Sciatic nerve (tissue), 2 donors: ENCODE measurements around the gene TSPO. TPM values are rescaled to one million over a fixed set of nuclear protein-coding genes. Genes with fewer than 3 reads are reported as not detected.

Experiments
- ATAC-seq: fragments of 200-7000 bp; cut with Tn5 transposase; one replicate; pipeline ENCODE4 v1.9.1; 2020; ENCODE audit warnings: mild to moderate bottlenecking, moderate library complexity
- DNase-seq: peaks from one replicate; pipeline ENCODE4 v3.0.0-alpha.2; 2020; ENCODE audit warnings: low spot score
- intact Hi-C: fragments of 100-400 bp; cut with DNase I; formaldehyde crosslinking; loops from one replicate; pipeline ENCODE4 v1.14.2; 2022
- total RNA-seq: library from RNA; stranded (reverse); fragmentation: NEBNext Ultra II Directional; extraction: Animal tissue kit (Norgen Biotek cat#: 25700); gene quantifications from one replicate; pipeline ENCODE4 v1.2.1, GENCODE V29; 2021
- donor health status: DM: no; HTN: no; CAD: no.
- donor health status: DM: no; HTN: no; CAD: no.

TSPO gene
- total RNA-seq, 1 donor from 2014 or later, result 94.6 TPM

GRCh38 chr22:43208703-43209522, 57.6 kb downstream of the TSPO start:
- intact Hi-C loops, result no loop called here
- ATAC-seq, result no peak
- no peak for DNase-seq

GRCh38 chr22:43209523-43209890, 58.1 kb downstream of the TSPO start:
- no peak for ATAC-seq
- no peak for DNase-seq

GRCh38 chr22:43209971-43210370, 58.6 kb downstream of the TSPO start:
- ATAC-seq, result no peak
- no peak for DNase-seq
- intact Hi-C loops, result no loop called here

More at GRCh38 chr22:43209523-43209890, 58.1 kb downstream of the TSPO start:
- intact Hi-C loops, result no loop called here

GRCh38 chr22:43210631-43211515, 59.5 kb downstream of the TSPO start:
- ATAC-seq (no peak), DNase-seq (no peak)
- intact Hi-C loops, result no loop called here

GRCh38 chr22:43211941-43212433, 60.6 kb downstream of the TSPO start:
- ATAC-seq (no peak), DNase-seq (no peak)
- intact Hi-C loops, result no loop called here

- no peak for DNase-seq
- intact Hi-C loops, result no loop called here
- no peak for ATAC-seq
Observed at GRCh38 chr22:43212434-43212952, 61.1 kb downstream of the TSPO start.

Other genes starting within 250 kb of the TSPO start
- 48.6 TPM for gene PACSIN2, start 136.4 kb upstream of the TSPO start, total RNA-seq
- gene TTLL1, start 62.2 kb upstream of the TSPO start, total RNA-seq, result 9.1 TPM
- gene BIK, start 40.8 kb upstream of the TSPO start, total RNA-seq, result not detected
- 11.5 TPM for gene MCAT, start 8.2 kb upstream of the TSPO start, total RNA-seq
- 24.3 TPM for gene TTLL12, start 35.6 kb downstream of the TSPO start, total RNA-seq
- 140 TPM for gene SCUBE1, start 191.8 kb downstream of the TSPO start, total RNA-seq